ENCODE data around the gene HMX3.
A peak's percentile ranks its signal among the peaks of the same experiment; 100 is the strongest.

The HMX3 gene

DNA sequence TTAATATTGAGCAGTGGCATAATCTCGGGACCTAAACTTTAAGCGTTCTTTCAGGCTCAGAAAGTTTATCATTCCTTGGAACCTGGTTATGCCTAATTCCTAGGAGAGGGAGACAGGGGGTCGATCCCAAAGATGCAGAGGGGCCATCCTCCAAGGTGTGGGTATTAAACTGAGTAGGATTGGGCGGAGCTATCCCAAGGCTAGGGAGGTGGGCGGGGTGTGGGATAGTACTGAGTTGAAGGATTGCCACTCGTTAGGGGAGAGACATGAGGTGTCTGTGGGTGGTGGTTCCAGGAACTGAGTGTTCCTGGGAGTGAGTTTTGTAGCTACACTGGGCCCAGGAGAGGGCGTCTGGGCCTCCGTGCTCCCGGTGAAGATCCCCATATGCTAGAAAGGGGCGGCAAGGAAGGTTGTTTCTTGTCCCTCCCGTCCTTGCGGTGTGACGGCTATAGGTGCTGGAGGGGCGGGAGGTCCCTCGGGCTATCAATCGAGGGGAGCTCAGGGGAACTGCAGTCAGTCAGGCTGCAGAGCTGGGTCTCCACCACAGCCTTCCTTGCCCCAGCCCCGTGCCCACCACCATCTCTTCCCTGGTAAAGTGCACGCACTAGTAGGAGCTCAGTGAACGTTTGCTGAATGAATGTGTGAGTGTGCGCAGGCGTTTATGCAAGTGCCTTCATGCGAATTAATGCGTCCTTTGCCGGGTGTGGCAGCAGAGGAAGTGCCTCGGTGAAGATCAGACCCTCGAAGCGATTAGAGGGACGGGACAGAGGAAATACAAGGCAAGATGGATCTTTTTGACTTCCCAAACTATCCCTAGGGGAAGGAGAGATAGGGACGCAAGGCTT, 9.1 kb downstream of the HMX3 start:
- DNase-seq (ENCODE audit: low read depth), result no peak
- no peak overlapping the region for H3K4me3 ChIP-seq (ENCODE audit: low read length)
- TF ChIP-seq, protein P1, sequence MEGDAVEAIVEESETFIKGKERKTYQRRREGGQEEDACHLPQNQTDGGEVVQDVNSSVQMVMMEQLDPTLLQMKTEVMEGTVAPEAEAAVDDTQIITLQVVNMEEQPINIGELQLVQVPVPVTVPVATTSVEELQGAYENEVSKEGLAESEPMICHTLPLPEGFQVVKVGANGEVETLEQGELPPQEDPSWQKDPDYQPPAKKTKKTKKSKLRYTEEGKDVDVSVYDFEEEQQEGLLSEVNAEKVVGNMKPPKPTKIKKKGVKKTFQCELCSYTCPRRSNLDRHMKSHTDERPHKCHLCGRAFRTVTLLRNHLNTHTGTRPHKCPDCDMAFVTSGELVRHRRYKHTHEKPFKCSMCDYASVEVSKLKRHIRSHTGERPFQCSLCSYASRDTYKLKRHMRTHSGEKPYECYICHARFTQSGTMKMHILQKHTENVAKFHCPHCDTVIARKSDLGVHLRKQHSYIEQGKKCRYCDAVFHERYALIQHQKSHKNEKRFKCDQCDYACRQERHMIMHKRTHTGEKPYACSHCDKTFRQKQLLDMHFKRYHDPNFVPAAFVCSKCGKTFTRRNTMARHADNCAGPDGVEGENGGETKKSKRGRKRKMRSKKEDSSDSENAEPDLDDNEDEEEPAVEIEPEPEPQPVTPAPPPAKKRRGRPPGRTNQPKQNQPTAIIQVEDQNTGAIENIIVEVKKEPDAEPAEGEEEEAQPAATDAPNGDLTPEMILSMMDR (IDR thresholded peaks at IDR 0.05; ENCODE audit: insufficient read depth, low read depth, low read length, missing control alignments), result peak; percentile 21

DNA sequence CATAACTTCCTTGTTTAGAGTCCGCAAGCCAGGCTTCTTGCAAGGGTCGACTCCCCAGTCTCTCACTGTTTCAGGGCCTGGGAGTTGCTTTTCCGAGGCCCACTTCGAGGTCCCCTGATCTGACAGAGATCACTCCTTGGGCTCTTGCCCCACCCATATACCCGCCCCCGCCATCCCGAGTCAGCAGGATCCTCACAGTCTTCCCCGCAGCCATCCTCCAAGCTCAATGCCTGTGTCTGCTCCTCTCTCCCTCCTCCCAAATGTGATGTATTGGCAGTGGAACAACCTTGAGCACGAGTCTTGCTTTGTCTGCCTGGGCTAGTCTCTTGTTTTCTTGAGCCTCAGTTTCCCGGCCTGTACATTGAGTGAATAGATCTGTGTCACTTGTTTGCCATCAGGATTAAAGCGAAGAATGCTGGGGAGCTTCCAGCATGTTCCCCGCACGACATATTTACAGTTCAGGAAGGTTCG, 9.8 kb downstream of the HMX3 start:
- TF ChIP-seq, protein P1 (IDR thresholded peaks at IDR 0.05; ENCODE audit: insufficient read depth, low read depth, low read length, missing control alignments), result no peak
- DNase-seq (ENCODE audit: low read depth), result no peak
- H3K4me3 ChIP-seq (ENCODE audit: low read length), result no peak overlapping the region

DNA sequence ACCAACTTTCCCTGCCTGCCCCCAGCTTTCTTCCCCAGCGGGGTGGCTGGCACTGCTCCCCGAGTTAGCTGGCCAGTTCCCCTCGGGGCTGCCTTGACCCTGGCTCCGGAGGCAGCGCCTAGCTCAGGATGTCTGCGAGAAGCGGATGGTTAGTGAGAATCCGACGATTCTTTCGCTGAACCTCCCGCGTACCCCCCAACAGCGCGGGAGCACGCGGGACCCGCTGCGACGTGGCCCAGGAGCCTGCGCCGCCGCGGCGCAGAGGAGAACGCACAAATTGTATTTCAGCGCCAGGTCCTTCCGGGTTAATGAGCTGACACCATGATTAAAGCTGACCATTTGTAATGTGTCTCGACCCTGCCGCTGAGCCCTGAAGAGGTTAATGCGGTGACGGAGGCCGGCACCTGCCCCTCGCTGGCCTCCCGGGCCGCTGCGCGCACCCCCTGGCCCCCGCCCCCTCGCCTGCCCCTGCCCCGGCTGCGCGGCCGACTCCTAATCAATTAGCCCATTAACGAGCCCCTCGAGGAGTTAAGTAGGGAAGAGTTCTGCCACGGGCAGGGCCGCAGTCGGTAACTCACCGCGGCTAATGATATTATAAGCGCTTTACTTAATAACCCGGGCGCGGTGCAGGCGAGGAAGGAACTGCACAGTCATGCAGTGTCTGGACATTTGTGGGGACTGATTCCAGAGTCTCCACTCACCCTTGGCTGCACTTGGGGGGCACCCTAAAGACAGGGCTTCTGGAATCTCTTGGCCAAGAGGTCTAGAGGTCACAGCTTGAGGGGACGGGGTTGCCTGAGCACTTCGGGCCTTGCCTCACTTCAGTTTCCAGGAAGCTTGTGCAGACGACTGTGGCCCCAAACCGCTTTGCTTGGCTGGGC, 10.5 kb downstream of the HMX3 start:
- TF ChIP-seq, protein P1 (IDR thresholded peaks at IDR 0.05; ENCODE audit: insufficient read depth, low read depth, low read length, missing control alignments), result no peak
- DNase-seq (ENCODE audit: low read depth), result no peak
- no peak overlapping the region for H3K4me3 ChIP-seq (ENCODE audit: low read length)

DNA sequence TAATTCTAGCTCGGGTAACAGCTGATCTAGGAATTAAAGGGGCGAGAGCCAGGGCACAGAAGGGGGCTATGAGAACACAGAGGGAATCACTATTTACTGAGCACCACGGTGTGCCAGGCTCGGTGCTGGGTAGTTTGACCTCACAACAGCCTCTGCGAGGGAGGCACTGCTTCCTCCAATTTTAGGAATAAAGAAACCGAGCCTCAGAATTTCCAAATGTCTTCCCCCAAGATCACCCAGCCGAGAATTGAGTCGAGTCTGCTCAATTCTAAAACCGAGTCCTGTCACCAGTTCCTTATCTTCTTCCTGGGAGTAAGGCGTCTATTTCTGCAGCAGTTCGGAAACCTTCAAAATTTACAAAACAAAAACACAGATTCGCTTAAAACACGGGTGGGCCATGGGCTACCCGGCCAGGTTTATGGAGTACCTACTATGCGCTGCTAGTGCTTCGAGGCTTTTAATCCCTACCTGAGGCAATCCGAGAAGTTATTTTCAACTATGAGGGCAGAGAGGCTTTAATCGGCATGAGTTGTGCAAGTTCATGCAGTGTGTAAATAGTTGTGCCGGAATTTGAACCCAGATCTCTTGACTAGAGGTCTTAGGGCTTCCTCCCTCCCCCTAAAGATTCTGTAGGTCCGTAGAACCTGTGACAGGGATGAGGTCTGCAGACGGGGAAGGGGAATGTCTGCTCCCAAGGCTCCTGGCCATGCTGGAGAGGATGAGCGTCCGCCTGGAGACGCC, 11.3 kb downstream of the HMX3 start:
- no peak for DNase-seq (ENCODE audit: low read depth)
- TF ChIP-seq, protein P1 (IDR thresholded peaks at IDR 0.05; ENCODE audit: insufficient read depth, low read depth, low read length, missing control alignments), result no peak
- no peak overlapping the region for H3K4me3 ChIP-seq (ENCODE audit: low read length)

DNA sequence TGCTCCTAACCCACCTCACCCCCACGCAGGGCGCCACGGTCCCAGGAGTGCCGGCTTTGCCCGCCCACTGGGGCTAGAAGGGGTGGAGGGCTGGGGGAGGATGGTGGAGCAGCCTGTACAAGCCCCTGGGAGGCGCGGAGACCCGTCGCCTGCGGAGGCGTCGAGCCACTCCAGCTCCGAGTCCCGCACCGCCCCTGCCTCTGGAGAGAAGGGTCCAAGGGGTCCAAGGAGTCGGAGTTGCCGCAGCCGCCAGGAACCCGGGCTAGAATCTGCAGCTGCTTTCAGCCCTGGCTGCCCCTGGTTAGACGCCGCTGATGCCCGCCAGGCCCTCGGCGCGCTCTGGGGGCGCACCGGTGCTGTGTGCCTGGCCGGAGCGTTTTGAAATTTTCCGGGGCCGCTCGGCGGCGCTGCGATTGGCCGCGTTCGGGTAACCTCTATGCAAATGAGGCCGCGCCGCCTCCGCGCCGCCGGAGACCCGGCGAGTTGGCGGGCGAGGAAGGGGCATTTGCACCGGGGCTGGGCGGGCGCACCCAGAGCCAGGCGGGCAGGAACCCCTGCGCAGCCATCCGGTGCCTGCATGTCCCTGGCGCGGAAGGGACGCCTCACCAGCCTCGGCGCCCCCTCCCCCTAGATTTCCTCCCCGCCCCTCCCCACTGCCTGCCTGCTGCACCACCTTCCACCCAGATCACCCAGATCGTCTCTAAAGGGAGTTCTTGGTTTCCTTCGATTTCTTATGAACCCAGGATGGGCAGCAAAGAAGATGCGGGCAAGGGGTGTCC, 12.1 kb downstream of the HMX3 start, which contains the start of gene HMX2:
TSS of gene HMX2 (plus strand) at position 502 of the 779 bp plus-strand sequence. CDS start at position 745, 243 bp downstream.
- DNase-seq (ENCODE audit: low read depth), result no peak
- TF ChIP-seq, protein P1 (IDR thresholded peaks at IDR 0.05; ENCODE audit: insufficient read depth, low read depth, low read length, missing control alignments), result no peak
- no peak within 1 kb of the TSS for H3K4me3 ChIP-seq (ENCODE audit: low read length)
